HG03354 (cell line): ENCODE measurements around the gene ACOT6.
"Not testable (repeated sequence)": the region's sequence is repeated elsewhere in the genome, so short reads cannot be mapped to it uniquely, and the experiment has no call there.

Experiments
- ATAC-seq: cut with Tn5 transposase; IDR thresholded peaks from one replicate; pipeline ENCODE4 v1.9.1; 2021; ENCODE audit warnings: mild to moderate bottlenecking; ENCODE audit not compliant: unreplicated experiment, poor library complexity, severe bottlenecking

Gene ACOT6

GRCh38 chr14:73591690-73592449, 20.4 kb upstream of the ACOT6 start, which contains the start of gene ACOT4:
TSS of gene ACOT4 (plus strand) at chr14:73591873. CDS start at chr14:73591960, 87 bp downstream.
- ATAC-seq, result peak; percentile 62

GRCh38 chr14:73594491-73594890, 17.8 kb upstream of the ACOT6 start:
- no peak for ATAC-seq

GRCh38 chr14:73599499-73599898, 12.8 kb upstream of the ACOT6 start:
- ATAC-seq, result no peak

GRCh38 chr14:73602994-73603393, 9.3 kb upstream of the ACOT6 start:
- no peak for ATAC-seq

GRCh38 chr14:73606271-73606670, 6.0 kb upstream of the ACOT6 start:
- no peak for ATAC-seq

GRCh38 chr14:73607241-73607640, 5.1 kb upstream of the ACOT6 start:
- ATAC-seq, result no peak

- no peak for ATAC-seq
Observed at GRCh38 chr14:73610687-73611086, 1.6 kb upstream of the ACOT6 start.

- ATAC-seq, result peak; percentile 7
Observed at GRCh38 chr14:73613046-73613383, 698 bp downstream of the ACOT6 start.

- ATAC-seq, result no peak
Observed at GRCh38 chr14:73613419-73613963, 1.2 kb downstream of the ACOT6 start.

GRCh38 chr14:73616831-73617230, 4.5 kb downstream of the ACOT6 start:
- no peak for ATAC-seq

- no peak for ATAC-seq
Observed at GRCh38 chr14:73619524-73619923, 7.2 kb downstream of the ACOT6 start.

- no peak for ATAC-seq
Observed at GRCh38 chr14:73620268-73620667, 8.0 kb downstream of the ACOT6 start.

- no peak for ATAC-seq
Observed at GRCh38 chr14:73623504-73624054, 11.3 kb downstream of the ACOT6 start.

GRCh38 chr14:73625706-73626105, 13.4 kb downstream of the ACOT6 start:
- ATAC-seq, result no peak

GRCh38 chr14:73627151-73627558, 14.8 kb downstream of the ACOT6 start:
- no peak for ATAC-seq

- ATAC-seq, result no peak
Observed at GRCh38 chr14:73630009-73630780, 17.9 kb downstream of the ACOT6 start.

- peak; percentile 74 for ATAC-seq
Observed at GRCh38 chr14:73633116-73634010, 21.0 kb downstream of the ACOT6 start.

- ATAC-seq, result peak; percentile 27
Observed at GRCh38 chr14:73634011-73634833, 21.9 kb downstream of the ACOT6 start.

- not testable (repeated sequence) for ATAC-seq
Observed at GRCh38 chr14:73636355-73636754, 24.0 kb downstream of the ACOT6 start.
